GM21786 (cell line): ENCODE measurements around the gene FRMD4B.

Experiments
- ATAC-seq: cut with Tn5 transposase; IDR thresholded peaks from one replicate; pipeline ENCODE4 v1.9.1; 2021; ENCODE audit not compliant: unreplicated experiment

Gene FRMD4B

GRCh38 chr3:69137412-69137811 lies 248.5 kb downstream of the FRMD4B start:
- no peak for ATAC-seq

GRCh38 chr3:69137005-69137404 lies 248.9 kb downstream of the FRMD4B start:
- ATAC-seq = no peak

DNA sequence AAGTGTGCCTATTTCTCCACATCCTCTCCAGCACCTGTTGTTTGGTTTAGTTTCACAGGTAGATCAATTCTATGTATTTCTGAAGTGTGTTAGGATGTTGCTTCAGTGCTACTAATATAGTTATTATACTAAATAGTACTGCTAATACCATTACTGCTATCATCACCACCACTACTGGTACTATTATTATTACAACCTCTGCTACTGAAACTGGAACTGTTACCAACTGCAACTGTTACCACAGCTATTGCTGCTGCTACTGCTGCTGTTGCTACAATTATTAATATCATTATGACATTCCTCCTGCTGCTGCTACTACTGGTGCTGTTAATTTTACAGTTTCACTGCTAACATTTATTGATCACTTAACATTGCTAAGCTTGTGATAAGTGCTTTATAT lies 255.2 kb downstream of the FRMD4B start:
- peak; percentile 97 for ATAC-seq

- ATAC-seq = no peak
Observed at GRCh38 chr3:69129531-69129930, 256.4 kb downstream of the FRMD4B start.

- no peak for ATAC-seq
Observed at GRCh38 chr3:69128509-69128908, 257.4 kb downstream of the FRMD4B start.

DNA sequence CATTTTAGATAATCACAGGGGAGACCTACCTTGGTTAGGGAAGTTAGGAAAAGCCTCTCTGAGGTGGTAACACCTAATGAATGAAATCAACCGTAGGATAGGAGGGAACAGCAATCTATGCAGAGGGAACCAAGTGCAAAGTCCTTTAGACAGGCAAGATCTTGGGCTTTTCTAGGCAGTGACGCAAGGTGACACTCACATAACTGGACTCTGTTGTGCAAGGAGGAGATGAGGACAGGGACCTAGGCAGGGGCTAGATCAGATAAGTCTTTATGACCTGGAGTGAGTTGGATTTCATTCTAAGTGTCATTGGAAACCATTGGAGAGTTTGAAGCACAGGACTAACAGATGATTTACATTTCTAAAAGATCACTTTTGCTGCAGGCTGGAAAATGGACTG lies 258.9 kb downstream of the FRMD4B start:
- no peak for ATAC-seq

- no peak for ATAC-seq
Observed at GRCh38 chr3:69126216-69126615, 259.7 kb downstream of the FRMD4B start.

GRCh38 chr3:69122403-69122802 lies 263.5 kb downstream of the FRMD4B start, which contains the start of gene LMOD3:
Gene LMOD3, minus strand, starts transcription at chr3:69122595. Its CDS starts 209 bp downstream, at chr3:69122386.
- no peak for ATAC-seq

- ATAC-seq = no peak
Observed at GRCh38 chr3:69121950-69122349, 263.9 kb downstream of the FRMD4B start.

DNA sequence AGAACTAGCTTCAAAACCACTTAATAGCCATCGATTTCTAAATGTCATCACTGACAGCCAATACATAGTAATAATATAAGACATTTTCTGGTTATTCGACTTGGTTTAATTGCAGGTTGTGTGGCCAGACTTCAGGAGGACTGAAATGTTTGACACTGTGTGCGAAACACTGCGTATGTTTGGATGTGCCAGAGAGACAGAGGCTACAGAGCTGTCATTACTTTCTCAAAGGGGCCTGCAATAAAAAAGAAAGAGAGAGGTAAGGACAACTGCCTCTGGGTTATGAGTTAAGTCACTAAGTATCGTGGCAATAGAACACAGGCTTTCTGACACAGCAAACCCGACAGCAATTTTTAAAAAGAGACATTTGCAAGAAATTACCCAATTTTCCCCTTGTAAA lies 264.4 kb downstream of the FRMD4B start:
- ATAC-seq = no peak

DNA sequence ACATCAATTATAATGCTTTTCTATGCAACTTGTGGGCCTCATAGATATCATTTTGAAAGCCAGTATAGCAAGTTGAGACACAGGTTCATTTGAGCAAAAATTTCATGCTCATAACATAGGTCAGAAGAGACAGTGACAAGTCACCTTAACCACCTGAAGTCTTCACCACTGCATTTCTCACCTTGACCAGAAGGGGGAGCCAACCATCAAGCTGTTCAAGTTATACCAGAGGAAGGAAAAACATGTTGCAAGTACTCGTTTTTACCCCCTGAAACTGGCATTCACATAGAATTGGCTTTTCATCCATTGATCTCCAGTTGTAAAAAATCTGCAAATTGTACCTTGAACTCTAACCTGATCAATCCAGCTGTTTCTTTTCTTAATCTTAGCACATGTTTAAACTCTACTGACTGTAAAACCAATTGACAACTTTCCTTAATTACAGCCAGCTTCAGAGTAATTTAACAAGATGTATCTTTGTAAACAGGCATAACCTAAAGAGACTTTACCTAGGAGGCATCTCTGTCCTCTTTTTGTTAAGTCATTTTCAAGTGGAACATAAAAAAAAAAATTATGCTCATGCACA lies 264.9 kb downstream of the FRMD4B start:
- peak; percentile 71 for ATAC-seq
